GM12878 (cell line): ENCODE measurements around the gene CD83. TPM values are rescaled to one million over a fixed set of nuclear protein-coding genes. Genes with fewer than 3 reads are reported as not detected.

Experiments used
- ATAC-seq: fragments of 200-7000 bp; cut with Tn5 transposase; 3 replicates; pipeline ENCODE4 v1.9.1; 2020; ENCODE audit warnings: mild to moderate bottlenecking, moderate library complexity
- BruUV-seq: library from RNA; stranded (reverse); fragments of 400-500 nt; replicated peaks from 2 replicates; lab custom pipeline; 2021; lab: Mats Ljungman, UMichigan
- CTCF ChIA-PET: fragments of 300-600 bp; sonication (Branson Sonifier 250); formaldehyde crosslinking; extraction: SDS; loops from one replicate; lab custom pipeline; 2021; ENCODE audit warnings: inconsistent platforms; lab: Yijun Ruan, JAX
- POLR2A ChIA-PET: fragments of 350-600 bp; formaldehyde crosslinking; extraction: SDS; loops from one replicate; lab custom pipeline; 2021; ENCODE audit warnings: inconsistent platforms; lab: Charles Lee
- RAD21 ChIA-PET: fragments of 300-600 bp; sonication (Branson Sonifier 250); formaldehyde crosslinking; loops from one replicate; lab custom pipeline; 2023; ENCODE audit warnings: antibody characterized with exemption; ENCODE audit not compliant: unreplicated experiment; lab: Charles Lee
- SMC1A ChIA-PET: fragments of 300-600 bp; sonication (Branson Sonifier 250); formaldehyde crosslinking; loops from one replicate; lab custom pipeline; 2023; ENCODE audit not compliant: unreplicated experiment, uncharacterized antibody; lab: Charles Lee
- DNase-seq: peaks from one replicate; pipeline ENCODE4 v3.0.0-alpha.2; 2011; ENCODE audit warnings: low read depth, low spot score
- FAIRE-seq: peaks from 3 replicates; lab custom pipeline; 2011; peaks lifted over from hg19 to GRCh38; lab: Jason Lieb, UNC
- H2AFZ ChIP-seq: 2 replicates; pipeline ENCODE4 v1.6.0; 2011; ENCODE audit warnings: low read depth, low read length, control low read depth; ENCODE audit not compliant: control insufficient read depth
- H3K27ac ChIP-seq: 2 replicates; pipeline ENCODE4 v1.5.1; 2011; ENCODE audit warnings: control low read depth; ENCODE audit not compliant: control insufficient read depth, insufficient read depth
- H3K27me3 ChIP-seq, 2 experiments: replicated peaks in 1 of 2; 2 replicates each; pipeline versions ENCODE4 v1.6.0 to v1.6.1; 2011; ENCODE audit warnings: low read length in 1 of 2; ENCODE audit not compliant: control insufficient read depth in 2 of 2, insufficient read depth in 2 of 2
- H3K36me3 ChIP-seq, 2 experiments: 2 replicates each; pipeline ENCODE4 v1.5.1; 2011; ENCODE audit warnings: low read length in 1 of 2; ENCODE audit not compliant: control insufficient read depth in 2 of 2, insufficient read depth in 2 of 2
- H3K4me1 ChIP-seq: 2 replicates; pipeline ENCODE4 v1.6.1; 2011; ENCODE audit warnings: mild to moderate bottlenecking, low read length, moderate library complexity, mixed read lengths; ENCODE audit not compliant: control insufficient read depth, insufficient read depth
- H3K4me2 ChIP-seq: 2 replicates; pipeline ENCODE4 v1.6.0; 2011; ENCODE audit warnings: control low read depth; ENCODE audit not compliant: control insufficient read depth, insufficient read depth
- H3K4me3 ChIP-seq: fragments of 200-600 bp; sonication (generic); 2 replicates; pipeline ENCODE4 v1.5.1; 2016
- H3K79me2 ChIP-seq: 2 replicates; pipeline ENCODE4 v1.6.0; 2011; ENCODE audit warnings: low read length; ENCODE audit not compliant: control insufficient read depth, insufficient read depth
- H3K9ac ChIP-seq: 2 replicates; pipeline ENCODE4 v1.8.0; 2011; ENCODE audit warnings: low read length, control low read depth, mixed read lengths; ENCODE audit not compliant: control insufficient read depth, insufficient read depth
- H3K9me3 ChIP-seq: replicated peaks from 3 replicates; pipeline ENCODE4 v1.5.1; 2011; ENCODE audit warnings: mild to moderate bottlenecking, low read length; ENCODE audit not compliant: control insufficient read depth, insufficient read depth
- H4K20me1 ChIP-seq: 2 replicates; pipeline ENCODE4 v1.6.0; 2011; ENCODE audit not compliant: control insufficient read depth, insufficient read depth
- ATF2 ChIP-seq: IDR thresholded peaks from 2 replicates; pipeline ENCODE4 v1.6.1; 2012; ENCODE audit warnings: low read length, inconsistent platforms
- ATF3 ChIP-seq: IDR thresholded peaks from 2 replicates; pipeline ENCODE4 v1.6.1; 2011; ENCODE audit warnings: low read depth, mild to moderate bottlenecking, low read length, moderate library complexity, borderline replicate concordance; ENCODE audit errors: extremely low read depth
- BMI1 ChIP-seq: fragments of 450-650 bp; IDR thresholded peaks from 2 replicates; pipeline ENCODE4 v1.6.1; 2016; ENCODE audit warnings: mild to moderate bottlenecking, moderate library complexity, borderline replicate concordance
- CBX3 ChIP-seq: fragments of 200-600 bp; sonication (generic); IDR thresholded peaks from 2 replicates; pipeline ENCODE4 v1.6.1; 2016; ENCODE audit warnings: low read depth, borderline replicate concordance
- CHD1 ChIP-seq: IDR thresholded peaks from 2 replicates; pipeline ENCODE4 v1.6.1; 2012; ENCODE audit warnings: low read depth, low read length, improper control_type of control experiment
- HCFC1 ChIP-seq: fragments of 150-350 bp; IDR thresholded peaks from 2 replicates; pipeline ENCODE4 v1.6.1; 2014; ENCODE audit warnings: low read length
- IRF4 ChIP-seq: IDR thresholded peaks from 2 replicates; pipeline ENCODE4 v1.6.1; 2011; ENCODE audit warnings: low read depth, low read length
- MXI1 ChIP-seq: fragments of 150-350 bp; IDR thresholded peaks from 2 replicates; pipeline ENCODE4 v1.6.1; 2011; ENCODE audit warnings: low read depth, mild to moderate bottlenecking, inconsistent platforms, low read length, improper control_type of control experiment
- RB1 ChIP-seq: fragments of 450-650 bp; formaldehyde crosslinking; IDR thresholded peaks from 2 replicates; pipeline ENCODE4 v1.6.1; 2017; ENCODE audit warnings: mild to moderate bottlenecking, borderline replicate concordance
- RELA ChIP-seq: fragments of 450-650 bp; IDR thresholded peaks from 2 replicates; pipeline ENCODE4 v1.8.0; 2014; ENCODE audit warnings: borderline replicate concordance; ENCODE audit not compliant: partially characterized antibody
- SUZ12 ChIP-seq: fragments of 200-600 bp; sonication (generic); IDR thresholded peaks from one replicate; pipeline ENCODE4 v1.6.1; 2018; ENCODE audit warnings: antibody characterized with exemption, mild to moderate bottlenecking; ENCODE audit not compliant: unreplicated experiment
- ZBTB11 ChIP-seq: fragments of 450-650 bp; formaldehyde crosslinking; IDR thresholded peaks from 2 replicates; pipeline ENCODE4 v1.5.0; 2022; ENCODE audit warnings: mild to moderate bottlenecking, missing genetic modification characterization
- ZNF592 ChIP-seq: fragments of 450-650 bp; IDR thresholded peaks from 2 replicates; pipeline ENCODE4 v1.6.1; 2017; ENCODE audit warnings: mild to moderate bottlenecking, moderate library complexity
- WGBS: methylation state at CpG from one replicate; pipeline ENCODE4 v1.1.6; 2016; ENCODE audit warnings: low lambda C conversion rate; ENCODE audit not compliant: insufficient replicate concordance, insufficient coverage; ENCODE audit errors: missing lambda C conversion rate; 5-methylcytosine and 5-hydroxymethylcytosine counted together
- in situ Hi-C: fragments of 300-500 bp; cut with MboI; formaldehyde crosslinking; loops from 9 replicates; pipeline ENCODE4 v1.14.3; 2018; ENCODE audit warnings: mixed read lengths
- intact Hi-C: fragments of 100-400 bp; cut with micrococcal nuclease; formaldehyde crosslinking; loops from one replicate; pipeline ENCODE4 v1.14.2; 2022; ENCODE audit not compliant: unreplicated experiment
- polyA plus RNA-seq, 11 experiments: library from polyadenylated mRNA; depleted of rRNA in 4 of 11; unstranded in 6 of 11; stranded (reverse) in 5 of 11; fragments of >200 nt; fragmentation: Nextera tagmentation in 4 of 11; fragmentation: Illumina TruSeq in 1 of 11; extraction: Ambion mirVana in 4 of 11; extraction: Trizol in 1 of 11; gene quantifications; 1 replicate in 1 of 11; 2 replicates in 10 of 11; pipeline versions ENCODE4 v1.2.1 to v1.2.3, GENCODE V29; 2011 to 2016; ENCODE audit warnings: inconsistent platforms in 2 of 11, missing spikeins in 2 of 11, low read depth in 1 of 11
- total RNA-seq, 4 experiments: library from RNA; depleted of rRNA in 3 of 4; stranded (reverse); fragments of >200 nt in 3 of 4; fragmentation: Illumina TruSeq in 1 of 4; extraction: Trizol in 1 of 4; gene quantifications; 2 replicates each; pipeline versions ENCODE4 v1.2.1 to v1.2.3, GENCODE V29; 2013 to 2021

Gene CD83
- total and polyA plus RNA-seq, 10 of the 15 experiments (the other 5 are each of a cell fraction or from before 2014, with no cell fraction given), result 76.1 to 174 (median 129) TPM

GRCh38 chr6:14165091-14165490 is 47.5 kb downstream of the CD83 start:
- DNase-seq (no peak), ATAC-seq (no peak), FAIRE-seq (no peak)
- no peaks in the 10 kb centered on the region for H3K27me3 ChIP-seq
- H3K4me1 ChIP-seq, result no peaks in the 10 kb centered on the region
- no peaks in the 10 kb centered on the region for H3K36me3 ChIP-seq
- BruUV-seq, result no TSS peak
- intact Hi-C loops (no loop called here), in situ Hi-C loops (no loop called here)
- WGBS, result 92% methylated on average over 2 of the region's 2 CpGs
- peaks cover 10% of the 10 kb centered on the region for H3K9me3 ChIP-seq
- H2AFZ ChIP-seq, result no peak overlapping the region
- SMC1A ChIA-PET, result interaction anchor here (0.9 kb wide), 1 partner anchor 254 kb away, joined by 3 read pairs; no protein-coding TSS in a partner anchor
- POLR2A ChIA-PET, result no interaction called here
- no peaks in the 10 kb centered on the region for H4K20me1 ChIP-seq
- CTCF ChIA-PET, result no interaction called here
- no peaks in the 10 kb centered on the region for H3K79me2 ChIP-seq
- RAD21 ChIA-PET, result no interaction called here
- no peak overlapping the region for H3K9ac ChIP-seq
- no peak overlapping the region for H3K4me3 ChIP-seq
- TF ChIP-seq MXI1 (no peak), ATF2 (no peak), RELA (no peak), ZBTB11 (no peak), ATF3 (no peak), CHD1 (no peak), BMI1 (no peak), HCFC1 (no peak), SUZ12 (no peak), RB1 (no peak), ZNF592 (no peak), IRF4 (no peak), CBX3 (no peak)
- TF ChIP-seq, all 136 proteins: peak for 0
- no peak overlapping the region for H3K4me2 ChIP-seq
- no peak overlapping the region for H3K27ac ChIP-seq
